Endothelial cell of umbilical vein (primary cell): ENCODE measurements around the gene CCBE1. TPM values are rescaled to one million over a fixed set of nuclear protein-coding genes. Genes with fewer than 3 reads are reported as not detected.

Experiments used
- BruUV-seq: library from RNA; stranded (reverse); fragments of 400-500 nt; replicated peaks from 2 replicates; lab custom pipeline; 2021; lab: Mats Ljungman, UMichigan
- CTCF ChIA-PET: fragments of 300-600, 350-600 bp; sonication (Branson Sonifier 250); formaldehyde crosslinking; loops from one replicate; lab custom pipeline; 2021; ENCODE audit warnings: antibody characterized with exemption, inconsistent platforms; lab: Charles Lee
- POLR2A ChIA-PET: fragments of 300-600, 350-600 bp; sonication (Branson Sonifier 250); formaldehyde crosslinking; loops from one replicate; lab custom pipeline; 2021; ENCODE audit warnings: antibody characterized with exemption, inconsistent platforms; lab: Charles Lee
- DNase-seq: peaks from one replicate; pipeline ENCODE4 v3.0.0-alpha.2; 2011; ENCODE audit warnings: low read depth, low spot score
- FAIRE-seq: peaks from 2 replicates; lab custom pipeline; 2011; peaks lifted over from hg19 to GRCh38; lab: Jason Lieb, UNC
- H2AFZ ChIP-seq: 2 replicates; pipeline ENCODE4 v1.6.0; 2012; ENCODE audit warnings: low read depth, low read length, control low read depth, inconsistent platforms
- H3K27ac ChIP-seq: 2 replicates; pipeline ENCODE4 v1.5.1; 2011; ENCODE audit warnings: low read depth, mild to moderate bottlenecking, control low read depth, low read length, moderate library complexity; ENCODE audit not compliant: insufficient read depth
- H3K27me3 ChIP-seq, 2 experiments: 2 replicates each; pipeline versions ENCODE4 v1.6.0 to v1.6.1; 2011; ENCODE audit warnings: low read length in 2 of 2, mixed read lengths in 1 of 2; ENCODE audit not compliant: control insufficient read depth in 2 of 2, insufficient read depth in 2 of 2
- H3K36me3 ChIP-seq, 2 experiments: 2 replicates in 1 of 2; 3 replicates in 1 of 2; pipeline ENCODE4 v1.5.1; 2011; ENCODE audit warnings: low read length in 2 of 2, mild to moderate bottlenecking in 1 of 2, moderate library complexity in 1 of 2; ENCODE audit not compliant: control insufficient read depth in 2 of 2, insufficient read depth in 2 of 2; ENCODE audit errors: extremely low read depth in 1 of 2
- H3K4me1 ChIP-seq: 3 replicates; pipeline ENCODE4 v1.5.1; 2011; ENCODE audit warnings: mild to moderate bottlenecking, low read length; ENCODE audit not compliant: control insufficient read depth, insufficient read depth; ENCODE audit errors: extremely low read depth
- H3K4me2 ChIP-seq: 2 replicates; pipeline ENCODE4 v1.6.1; 2011; ENCODE audit warnings: low read length, control low read depth, mixed read lengths; ENCODE audit not compliant: insufficient read depth
- H3K4me3 ChIP-seq, 3 experiments: fragments of 200-600 bp in 1 of 3; sonication (generic), shearing (Covaris generic) in 1 of 3; replicated peaks in 1 of 3; 2 replicates each; pipeline ENCODE4 v1.5.1; 2011 to 2016; ENCODE audit warnings: control low read depth in 3 of 3, low read length in 3 of 3, mild to moderate bottlenecking in 2 of 3, inconsistent platforms in 1 of 3, low read depth in 1 of 3, moderate library complexity in 1 of 3; ENCODE audit not compliant: insufficient read depth in 1 of 3
- H3K79me2 ChIP-seq: 2 replicates; pipeline ENCODE4 v1.6.0; 2012; ENCODE audit warnings: low read length, inconsistent platforms; ENCODE audit not compliant: control insufficient read depth, insufficient read depth
- H3K9ac ChIP-seq: replicated peaks from 2 replicates; pipeline ENCODE3; 2011; ENCODE audit warnings: low read length, control low read depth; ENCODE audit not compliant: insufficient read depth; ENCODE audit errors: extremely low read depth
- H3K9me1 ChIP-seq: replicated peaks from 3 replicates; pipeline ENCODE4 v1.6.0; 2011; ENCODE audit warnings: mild to moderate bottlenecking, low read length; ENCODE audit not compliant: control insufficient read depth, insufficient read depth; ENCODE audit errors: extremely low read depth
- H3K9me3 ChIP-seq: replicated peaks from 2 replicates; pipeline ENCODE4 v1.5.1; 2012; ENCODE audit warnings: low read length, inconsistent platforms; ENCODE audit not compliant: control insufficient read depth, insufficient read depth
- H4K20me1 ChIP-seq: replicated peaks from 2 replicates; pipeline ENCODE3; 2011; ENCODE audit warnings: mild to moderate bottlenecking, low read length; ENCODE audit not compliant: control insufficient read depth, insufficient read depth; ENCODE audit errors: extremely low read depth
- EZH2 ChIP-seq: IDR thresholded peaks from 2 replicates; pipeline ENCODE4 v1.6.1; 2012; ENCODE audit warnings: borderline replicate concordance, low read depth, mild to moderate bottlenecking, moderate library complexity, low read length, inconsistent platforms; ENCODE audit not compliant: severe bottlenecking
- FOS ChIP-seq: IDR thresholded peaks from 2 replicates; pipeline ENCODE4 v1.6.1; 2011; ENCODE audit warnings: mild to moderate bottlenecking, low read length, moderate library complexity, borderline replicate concordance; ENCODE audit not compliant: insufficient read depth
- GATA2 ChIP-seq: IDR thresholded peaks from 2 replicates; pipeline ENCODE4 v1.7.0; 2011; ENCODE audit warnings: low read depth, mild to moderate bottlenecking, moderate library complexity, mixed read lengths, low read length; ENCODE audit not compliant: insufficient read length, insufficient read depth
- JUN ChIP-seq: IDR thresholded peaks from 2 replicates; pipeline ENCODE4 v1.6.1; 2011; ENCODE audit warnings: borderline replicate concordance, low read depth; ENCODE audit not compliant: insufficient read length, insufficient read depth
- MYC ChIP-seq: IDR thresholded peaks from one replicate; pipeline ENCODE4 v1.6.1; 2011; ENCODE audit warnings: mild to moderate bottlenecking, low read depth, low read length
- POLR2A ChIP-seq: IDR thresholded peaks from 2 replicates; pipeline ENCODE4 v1.6.1; 2012; ENCODE audit warnings: low read depth, mild to moderate bottlenecking, control low read depth, low read length
- POLR2AphosphoS5 ChIP-seq: IDR thresholded peaks from 2 replicates; pipeline ENCODE4 v1.6.1; 2012; ENCODE audit warnings: low read depth, mild to moderate bottlenecking, control low read depth, low read length, moderate library complexity; ENCODE audit not compliant: insufficient read depth
- dilution Hi-C: fragments of 300-500 bp; cut with MboI; formaldehyde crosslinking; loops from one replicate; pipeline ENCODE4 v1.15.0; 2019; ENCODE audit warnings: low sequenced_read_pairs; ENCODE audit not compliant: extremely low pct_ligation_motif_present
- intact Hi-C: fragments of 100-400 bp; cut with micrococcal nuclease; formaldehyde crosslinking; loops from one replicate; pipeline ENCODE4 v1.10.0; 2022
- polyA plus RNA-seq, 4 experiments: library from polyadenylated mRNA; depleted of rRNA in 3 of 4; stranded (reverse) in 3 of 4; unstranded in 1 of 4; fragments of >200 nt; gene quantifications; 2 replicates each; pipeline versions ENCODE4 v1.2.1 to v1.2.3, GENCODE V29; 2011 to 2012; ENCODE audit warnings: missing spikeins in 1 of 4
- total RNA-seq: library from RNA; stranded (reverse); gene quantifications from 2 replicates; pipeline ENCODE4 v1.2.3, GENCODE V29; 2021
- TF ChIP-seq, protein P1 (sequence below), 2 donors: IDR thresholded peaks; 1 replicate in 1 of 2; 2 replicates in 1 of 2; pipeline ENCODE4 v1.5.1; 2011; ENCODE audit warnings: low read length in 2 of 2, mild to moderate bottlenecking in 2 of 2, moderate library complexity in 2 of 2, control low read depth in 1 of 2, inconsistent platforms in 1 of 2, low read depth in 1 of 2; ENCODE audit not compliant: insufficient read depth in 1 of 2; ENCODE audit errors: extremely low read depth in 1 of 2
- TF ChIP-seq, protein P2 (sequence below): IDR thresholded peaks from 2 replicates; pipeline ENCODE4 v1.6.1; 2011; ENCODE audit not compliant: insufficient read depth, insufficient read length

Gene CCBE1
- total and polyA plus RNA-seq, 2 donors (not counting 3 experiments of a cell fraction or from before 2014, with no cell fraction given) = 0.04 TPM; not detected in 1

DNA sequence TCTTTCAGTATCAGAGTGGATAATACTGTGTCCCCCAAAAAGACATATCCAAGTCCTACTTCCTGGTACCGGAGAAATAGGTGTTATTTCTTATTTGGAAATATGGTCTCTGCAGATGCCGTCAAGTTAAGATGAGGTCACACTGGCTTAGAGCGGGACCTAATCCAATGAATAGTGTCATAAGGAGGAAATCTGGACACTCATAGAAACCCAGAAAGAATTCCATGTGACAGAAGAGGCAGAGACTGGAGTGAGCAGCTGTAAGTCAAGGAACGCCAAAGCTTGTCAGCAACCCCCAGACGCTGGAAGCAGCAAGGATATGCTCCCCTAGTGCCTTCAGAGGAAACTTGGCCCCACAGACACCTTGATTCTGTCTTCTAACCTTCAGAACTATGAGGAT, 69.8 kb downstream of the CCBE1 start:
- DNase-seq (no peak), FAIRE-seq (no peak)
- no peak for TF ChIP-seq EZH2
- no peak for TF ChIP-seq POLR2A
- TF ChIP-seq, protein P1, sequence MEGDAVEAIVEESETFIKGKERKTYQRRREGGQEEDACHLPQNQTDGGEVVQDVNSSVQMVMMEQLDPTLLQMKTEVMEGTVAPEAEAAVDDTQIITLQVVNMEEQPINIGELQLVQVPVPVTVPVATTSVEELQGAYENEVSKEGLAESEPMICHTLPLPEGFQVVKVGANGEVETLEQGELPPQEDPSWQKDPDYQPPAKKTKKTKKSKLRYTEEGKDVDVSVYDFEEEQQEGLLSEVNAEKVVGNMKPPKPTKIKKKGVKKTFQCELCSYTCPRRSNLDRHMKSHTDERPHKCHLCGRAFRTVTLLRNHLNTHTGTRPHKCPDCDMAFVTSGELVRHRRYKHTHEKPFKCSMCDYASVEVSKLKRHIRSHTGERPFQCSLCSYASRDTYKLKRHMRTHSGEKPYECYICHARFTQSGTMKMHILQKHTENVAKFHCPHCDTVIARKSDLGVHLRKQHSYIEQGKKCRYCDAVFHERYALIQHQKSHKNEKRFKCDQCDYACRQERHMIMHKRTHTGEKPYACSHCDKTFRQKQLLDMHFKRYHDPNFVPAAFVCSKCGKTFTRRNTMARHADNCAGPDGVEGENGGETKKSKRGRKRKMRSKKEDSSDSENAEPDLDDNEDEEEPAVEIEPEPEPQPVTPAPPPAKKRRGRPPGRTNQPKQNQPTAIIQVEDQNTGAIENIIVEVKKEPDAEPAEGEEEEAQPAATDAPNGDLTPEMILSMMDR (IDR thresholded peaks at IDR 0.05; ENCODE audit: extremely low read depth in 1 of 2, insufficient read depth in 1 of 2, low read depth in 1 of 2, low read length in 2 of 2) = no peak
- no peak for TF ChIP-seq MYC
- TF ChIP-seq JUN = no peak
- Histone ChIP-seq H3K4me2 (no peak overlapping the region), H3K36me3 (no peaks in the 10 kb centered on the region), H3K27ac (no peak overlapping the region), H2AFZ (no peak overlapping the region), H3K9me1 (no peaks in the 10 kb centered on the region), H3K9me3 (no peaks in the 10 kb centered on the region), H3K9ac (no peak overlapping the region), H3K4me1 (no peaks in the 10 kb centered on the region), H4K20me1 (no peaks in the 10 kb centered on the region), H3K27me3 (peaks cover 0 to 1% of the 10 kb centered on the region in 2 experiments), H3K79me2 (no peaks in the 10 kb centered on the region), H3K4me3 (no peak overlapping the region)
- no TSS peak for BruUV-seq
- dilution Hi-C loops (no loop called here), intact Hi-C loops (no loop called here)
- POLR2A ChIA-PET = no interaction called here
- CTCF ChIA-PET = interaction anchor here (1.4 to 5.8 kb wide), 5 partner anchors 11 to 196 kb away, joined by 3 to 37 read pairs (median 4); partner anchors contain the start of gene CCBE1

DNA sequence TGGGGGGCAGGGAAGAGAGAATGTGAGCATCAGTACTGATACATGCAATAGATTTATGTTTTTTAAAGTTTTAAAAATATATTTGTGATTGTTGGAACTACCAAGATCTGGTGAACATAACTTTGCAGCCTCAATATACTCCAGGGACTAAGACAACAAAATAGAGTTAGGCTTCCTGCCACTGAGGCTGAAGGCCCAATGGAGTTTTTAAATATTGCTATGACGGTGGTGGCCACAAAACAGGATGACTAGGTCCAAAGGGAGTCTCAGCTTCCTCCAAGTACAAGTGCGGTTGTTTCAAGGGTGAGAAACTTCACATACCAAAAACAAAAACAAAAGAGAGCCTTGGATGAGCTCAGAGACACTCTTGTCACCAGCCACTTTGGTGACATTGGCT, 72.9 kb downstream of the CCBE1 start:
- intact Hi-C loops (no loop called here), dilution Hi-C loops (no loop called here)
- DNase-seq (no peak), FAIRE-seq (no peak)
- Histone ChIP-seq H3K4me3 (no peak overlapping the region), H2AFZ (no peak overlapping the region), H3K36me3 (no peaks in the 10 kb centered on the region), H3K4me1 (no peaks in the 10 kb centered on the region), H3K79me2 (no peaks in the 10 kb centered on the region), H4K20me1 (no peaks in the 10 kb centered on the region), H3K27ac (no peak overlapping the region), H3K4me2 (no peak overlapping the region), H3K9me1 (no peaks in the 10 kb centered on the region), H3K27me3 (peaks cover 0 to 1% of the 10 kb centered on the region in 2 experiments), H3K9ac (no peak overlapping the region), H3K9me3 (no peaks in the 10 kb centered on the region)
- CTCF ChIA-PET = interaction anchor here (0.9 to 5.8 kb wide), 5 partner anchors 10 to 199 kb away, joined by 3 to 37 read pairs (median 7); partner anchors contain the start of gene CCBE1
- POLR2A ChIA-PET = no interaction called here
- no peak for TF ChIP-seq POLR2A
- no peak for TF ChIP-seq JUN
- no peak for TF ChIP-seq EZH2
- TF ChIP-seq POLR2AphosphoS5 = no peak
- no peak for TF ChIP-seq GATA2
- no peak for TF ChIP-seq MYC
- TF ChIP-seq, protein P2, sequence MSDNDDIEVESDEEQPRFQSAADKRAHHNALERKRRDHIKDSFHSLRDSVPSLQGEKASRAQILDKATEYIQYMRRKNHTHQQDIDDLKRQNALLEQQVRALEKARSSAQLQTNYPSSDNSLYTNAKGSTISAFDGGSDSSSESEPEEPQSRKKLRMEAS = no peak
- TF ChIP-seq, protein P1 (IDR thresholded peaks at IDR 0.05; ENCODE audit: extremely low read depth in 1 of 2, insufficient read depth in 1 of 2, low read depth in 1 of 2, low read length in 2 of 2) = no peak
- no peak for TF ChIP-seq FOS
- BruUV-seq = no TSS peak
